A549 (cell line): Measurements from ENCODE around the gene LANCL2. TPM values are rescaled to one million over a fixed set of nuclear protein-coding genes. Genes with fewer than 3 reads are reported as not detected.

Experiments
- ATAC-seq, 2 experiments: fragments of 200-7000 bp in 1 of 2; fragments of >200 bp in 1 of 2; cut with Nextera tagmentation in 1 of 2; cut with Tn5 transposase in 1 of 2; 3 replicates each; pipeline versions ENCODE4 v1.8.0 to v1.9.1; 2018 to 2020; ENCODE audit warnings: mild to moderate bottlenecking in 1 of 2, moderate library complexity in 1 of 2
- CTCF ChIA-PET: fragments of 300-600 bp; sonication (Branson Sonifier 250); formaldehyde crosslinking; extraction: SDS; loops from one replicate; lab custom pipeline; 2021; ENCODE audit warnings: antibody characterized with exemption, inconsistent platforms; lab: Yijun Ruan, JAX
- POLR2A ChIA-PET: fragments of 350-600 bp; formaldehyde crosslinking; extraction: SDS; loops from one replicate; lab custom pipeline; 2021; ENCODE audit warnings: antibody characterized with exemption, inconsistent platforms; lab: Yijun Ruan, JAX
- DNase-seq, 2 experiments: peaks; one replicate each; pipeline versions ENCODE4 v3.0.0 to v3.0.0-alpha.2; 2011 to 2016; ENCODE audit warnings: low read depth in 1 of 2, low spot score in 1 of 2
- FAIRE-seq: peaks from 2 replicates; lab custom pipeline; 2011; peaks lifted over from hg19 to GRCh38; lab: Jason Lieb, UNC
- H3K27ac ChIP-seq, 2 experiments: fragments of >200 bp; sonication (Bioruptor Twin); formaldehyde crosslinking; 3 replicates each; pipeline ENCODE4 v1.5.1; 2016 to 2017
- H3K4me1 ChIP-seq: fragments of >200 bp; sonication (Bioruptor Twin); formaldehyde crosslinking; 3 replicates; pipeline ENCODE4 v1.6.1; 2016
- H3K4me2 ChIP-seq: fragments of >200 bp; sonication (Bioruptor Twin); formaldehyde crosslinking; 3 replicates; pipeline ENCODE4 v1.6.1; 2016
- H3K4me3 ChIP-seq: fragments of >200 bp; sonication (Bioruptor Twin); formaldehyde crosslinking; 3 replicates; pipeline ENCODE4 v1.5.1; 2016
- H3K9me3 ChIP-seq: fragments of >200 bp; sonication (Bioruptor Twin); formaldehyde crosslinking; 3 replicates; pipeline ENCODE4 v1.6.1; 2016
- CBX2 ChIP-seq: fragments of 200-600 bp; sonication (generic); IDR thresholded peaks from 2 replicates; pipeline ENCODE4 v1.6.1; 2016; ENCODE audit warnings: low read depth, mild to moderate bottlenecking, borderline replicate concordance
- CBX8 ChIP-seq: fragments of 200-600 bp; sonication (generic); IDR thresholded peaks from 2 replicates; pipeline ENCODE4 v1.6.1; 2016
- CHD4 ChIP-seq: fragments of 200-600 bp; sonication (generic); IDR thresholded peaks from 2 replicates; pipeline ENCODE4 v1.6.1; 2016; ENCODE audit warnings: antibody characterized with exemption, mild to moderate bottlenecking, borderline replicate concordance
- CTCF ChIP-seq: fragments of >200 bp; sonication (Bioruptor Twin); formaldehyde crosslinking; IDR thresholded peaks from 3 replicates; pipeline ENCODE4 v1.5.1; 2016
- ESRRA ChIP-seq: fragments of 150-350 bp; IDR thresholded peaks from 2 replicates; pipeline ENCODE4 v1.6.1; 2014; ENCODE audit warnings: mild to moderate bottlenecking, low read length, borderline replicate concordance
- FOSL2 ChIP-seq, 2 experiments: fragments of 450-650 bp in 1 of 2; fragments of >200 bp in 1 of 2; sonication (Bioruptor Twin) in 1 of 2; formaldehyde crosslinking; IDR thresholded peaks; 2 replicates each; pipeline versions ENCODE4 v1.5.0 to v1.6.1; 2016 to 2020; ENCODE audit warnings: mild to moderate bottlenecking in 1 of 2, moderate library complexity in 1 of 2
- HDAC2 ChIP-seq: fragments of 200-600 bp; sonication (generic); IDR thresholded peaks from 2 replicates; pipeline ENCODE4 v1.6.1; 2016
- HOXB5 ChIP-seq: fragments of 250-450 bp; sonication (Bioruptor Pico); IDR thresholded peaks from 2 replicates; pipeline ENCODE4 v1.5.0; 2020; ENCODE audit warnings: mild to moderate bottlenecking, moderate library complexity
- JUNB ChIP-seq: fragments of >200 bp; sonication (Bioruptor Twin); formaldehyde crosslinking; IDR thresholded peaks from 2 replicates; pipeline ENCODE4 v1.6.1; 2016
- KDM1A ChIP-seq: fragments of 200-600 bp; sonication (generic); IDR thresholded peaks from 2 replicates; pipeline ENCODE4 v1.6.1; 2016; ENCODE audit warnings: low read depth, mild to moderate bottlenecking
- MAFK ChIP-seq: fragments of 450-650 bp; IDR thresholded peaks from 2 replicates; pipeline ENCODE4 v1.6.1; 2014; ENCODE audit not compliant: partially characterized antibody
- MAZ ChIP-seq: fragments of 150-350 bp; IDR thresholded peaks from 2 replicates; pipeline ENCODE4 v1.6.1; 2014; ENCODE audit warnings: antibody characterized with exemption, low read depth, low read length, borderline replicate concordance
- NFE2L2 ChIP-seq: fragments of 150-350 bp; conservative IDR thresholded peaks from 2 replicates; pipeline ENCODE4 v1.6.1; 2014; ENCODE audit warnings: low read length
- NPAS2 ChIP-seq: fragments of 250-450 bp; sonication (Bioruptor Pico); IDR thresholded peaks from 2 replicates; pipeline ENCODE4 v1.8.0; 2022; ENCODE audit warnings: mild to moderate bottlenecking, moderate library complexity, borderline replicate concordance
- NR3C1 ChIP-seq: fragments of >200 bp; sonication (Bioruptor Twin); formaldehyde crosslinking; IDR thresholded peaks from 3 replicates; pipeline ENCODE4 v1.6.1; 2017
- PHF8 ChIP-seq: fragments of 200-600 bp; sonication (generic); IDR thresholded peaks from 2 replicates; pipeline ENCODE4 v1.6.1; 2016; ENCODE audit warnings: low read depth, mild to moderate bottlenecking, antibody characterized with exemption, moderate library complexity, borderline replicate concordance
- POLR2A ChIP-seq: IDR thresholded peaks from 2 replicates; pipeline ENCODE4 v1.6.1; 2012; ENCODE audit warnings: mild to moderate bottlenecking, low read length
- RCOR1 ChIP-seq: fragments of 150-350 bp; IDR thresholded peaks from 2 replicates; pipeline ENCODE4 v1.6.1; 2014; ENCODE audit warnings: antibody characterized with exemption, low read length, low read depth
- RNF2 ChIP-seq: fragments of 200-600 bp; sonication (generic); IDR thresholded peaks from 2 replicates; pipeline ENCODE4 v1.6.1; 2016; ENCODE audit warnings: low read depth, mild to moderate bottlenecking, antibody characterized with exemption, moderate library complexity, borderline replicate concordance
- SMC3 ChIP-seq: fragments of >200 bp; sonication (Bioruptor Twin); formaldehyde crosslinking; IDR thresholded peaks from 3 replicates; pipeline ENCODE4 v1.6.1; 2018; ENCODE audit warnings: inconsistent platforms
- TP53 ChIP-seq: fragments of 250-450 bp; sonication (Bioruptor Pico); IDR thresholded peaks from 2 replicates; pipeline ENCODE4 v1.5.0; 2021; ENCODE audit warnings: mild to moderate bottlenecking, moderate library complexity
- ZFP36 ChIP-seq: fragments of 450-650 bp; IDR thresholded peaks from 2 replicates; pipeline ENCODE4 v1.6.1; 2014; ENCODE audit warnings: borderline replicate concordance; ENCODE audit not compliant: partially characterized antibody
- ZSCAN20 ChIP-seq: fragments of 250-450 bp; sonication (Bioruptor Pico); IDR thresholded peaks from 2 replicates; pipeline ENCODE4 v1.8.0; 2022; ENCODE audit warnings: mild to moderate bottlenecking, moderate library complexity
- WGBS: methylation state at CpG from one replicate; pipeline ENCODE4 v1.1.6; 2017; ENCODE audit errors: missing lambda C conversion rate; 5-methylcytosine and 5-hydroxymethylcytosine counted together
- polyA plus RNA-seq, 4 experiments: library from polyadenylated mRNA; depleted of rRNA in 3 of 4; stranded (reverse); fragments of >200 nt; fragmentation: RNase III in 1 of 4; extraction: RNeasy Plus Mini Kit Qiagen cat#74134 plus additional on column Dnase treatment in 1 of 4; gene quantifications; 2 replicates in 3 of 4; 3 replicates in 1 of 4; pipeline ENCODE4 v1.2.3, GENCODE V29; 2011 to 2017
- TF ChIP-seq, protein P1 (sequence below): fragments of >200 bp; sonication (Bioruptor Twin); formaldehyde crosslinking; IDR thresholded peaks from 2 replicates; pipeline ENCODE4 v1.6.1; 2016
- TF ChIP-seq, protein P2 (sequence below): IDR thresholded peaks from 2 replicates; pipeline ENCODE4 v1.6.1; 2012
- TF ChIP-seq, protein P3 (sequence below): IDR thresholded peaks from 2 replicates; pipeline ENCODE4 v1.6.1; 2012; ENCODE audit warnings: low read depth, borderline replicate concordance

LANCL2 gene
- polyA plus RNA-seq, 2 of the 4 experiments (the other 2 are of a cell fraction), result 8.0 to 12.4 TPM

DNA sequence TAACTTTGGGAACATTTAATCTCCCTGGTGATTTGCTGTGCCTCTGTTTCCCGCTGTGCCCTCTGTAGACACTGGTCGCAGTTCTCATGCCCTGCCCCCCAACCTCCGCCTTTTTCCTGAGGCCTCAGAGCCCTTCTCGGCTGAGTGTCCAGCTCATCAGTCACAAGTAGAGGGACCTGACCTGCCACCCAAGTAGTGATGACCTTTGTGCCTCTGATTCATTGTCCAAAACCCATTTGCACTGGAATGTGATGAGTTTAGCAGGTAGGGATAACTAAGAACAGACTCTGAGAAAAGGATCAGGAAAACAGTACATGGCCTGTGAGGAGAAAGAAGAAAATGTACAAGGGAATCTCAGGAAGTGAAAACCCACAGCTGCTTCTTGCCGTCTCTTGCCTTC is 58.8 kb downstream of the LANCL2 start:
- H3K9me3 ChIP-seq, result no peaks in the 10 kb centered on the region
- no peak overlapping the region for H3K4me3 ChIP-seq
- no peak for DNase-seq
- ChIA-PET POLR2A (interaction anchor here (0.6 kb wide), 1 partner anchor 161 kb away, joined by 5 read pairs; no protein-coding TSS in a partner anchor), CTCF (interaction anchor here (1.2 to 3.7 kb wide), 7 partner anchors 9 to 170 kb away, joined by 3 to 22 read pairs (median 4); no protein-coding TSS in a partner anchor)
- H3K4me2 ChIP-seq, result no peak overlapping the region
- peaks cover 10% of the 10 kb centered on the region; the same call in 2 of the 3 replicates for H3K4me1 ChIP-seq
- no peak overlapping the region for H3K27ac ChIP-seq
- WGBS, result 77% methylated on average over 5 of the region's 5 CpGs
- no peak for TF ChIP-seq NR3C1
- TF ChIP-seq NFE2L2, result no peak
- no peak for TF ChIP-seq CBX8
- TF ChIP-seq CBX2, result no peak
- TF ChIP-seq HDAC2, result no peak
- TF ChIP-seq RNF2, result no peak
- no peak for TF ChIP-seq TP53
- no peak for TF ChIP-seq HOXB5
- TF ChIP-seq, protein P1, sequence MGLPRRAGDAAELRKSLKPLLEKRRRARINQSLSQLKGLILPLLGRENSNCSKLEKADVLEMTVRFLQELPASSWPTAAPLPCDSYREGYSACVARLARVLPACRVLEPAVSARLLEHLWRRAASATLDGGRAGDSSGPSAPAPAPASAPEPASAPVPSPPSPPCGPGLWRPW, result no peak
- no peak for TF ChIP-seq CTCF
- no peak for TF ChIP-seq ZSCAN20 (CRISPR knock-in tag)
- TF ChIP-seq NPAS2 (CRISPR knock-in tag), result no peak
- no peak for TF ChIP-seq JUNB
- TF ChIP-seq, protein P2, sequence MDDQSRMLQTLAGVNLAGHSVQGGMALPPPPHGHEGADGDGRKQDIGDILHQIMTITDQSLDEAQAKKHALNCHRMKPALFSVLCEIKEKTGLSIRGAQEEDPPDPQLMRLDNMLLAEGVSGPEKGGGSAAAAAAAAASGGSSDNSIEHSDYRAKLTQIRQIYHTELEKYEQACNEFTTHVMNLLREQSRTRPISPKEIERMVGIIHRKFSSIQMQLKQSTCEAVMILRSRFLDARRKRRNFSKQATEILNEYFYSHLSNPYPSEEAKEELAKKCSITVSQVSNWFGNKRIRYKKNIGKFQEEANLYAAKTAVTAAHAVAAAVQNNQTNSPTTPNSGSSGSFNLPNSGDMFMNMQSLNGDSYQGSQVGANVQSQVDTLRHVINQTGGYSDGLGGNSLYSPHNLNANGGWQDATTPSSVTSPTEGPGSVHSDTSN, result no peak
- no peak for TF ChIP-seq KDM1A
- TF ChIP-seq, all 56 proteins: peak for 0
- ATAC-seq (no peak), FAIRE-seq (no peak)

DNA sequence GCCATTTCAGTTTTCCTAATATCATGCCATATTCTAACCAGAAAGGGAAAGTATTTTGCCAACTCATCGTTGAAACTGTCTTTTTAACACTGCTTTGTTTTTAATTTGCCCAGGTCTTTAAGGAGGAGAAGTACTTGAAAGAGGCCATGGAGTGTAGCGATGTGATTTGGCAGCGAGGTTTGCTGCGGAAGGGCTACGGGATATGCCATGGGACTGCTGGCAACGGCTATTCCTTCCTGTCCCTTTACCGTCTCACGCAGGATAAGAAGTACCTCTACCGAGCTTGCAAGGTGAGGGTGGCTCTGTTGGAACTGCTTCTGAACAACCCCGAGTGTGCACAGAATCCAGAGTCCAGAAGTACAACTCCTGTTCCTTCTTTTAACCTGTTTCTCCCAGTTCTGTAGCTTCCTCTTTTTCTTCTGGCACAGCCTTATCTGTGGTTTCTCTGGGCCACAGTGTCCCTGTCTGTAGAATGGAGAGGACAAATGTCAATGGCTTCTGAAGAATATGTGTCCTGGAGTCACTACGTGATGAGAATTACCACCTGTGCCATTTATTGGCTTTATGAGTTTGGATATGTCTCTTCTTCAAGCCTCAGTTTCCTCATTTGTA is 60.1 kb downstream of the LANCL2 start:
- POLR2A ChIA-PET, result no interaction called here
- TF ChIP-seq MAFK (peak; percentile 17), NR3C1 (no peak), NFE2L2 (0 out of 2 replicates have a peak, but pooled peaks have one; percentile 8), CBX8 (no peak), MAZ (no peak), CHD4 (no peak), ZFP36 (no peak), NPAS2 (CRISPR knock-in tag) (no peak), PHF8 (no peak), TP53 (no peak), RCOR1 (no peak), ESRRA (no peak), CBX2 (no peak), POLR2A (no peak), FOSL2 (IDR thresholded peaks at IDR 0.05) (no peak), FOSL2 (CRISPR knock-in tag; IDR thresholded peaks at IDR 0.05) (no peak), SMC3 (no peak)
- TF ChIP-seq, protein P3, sequence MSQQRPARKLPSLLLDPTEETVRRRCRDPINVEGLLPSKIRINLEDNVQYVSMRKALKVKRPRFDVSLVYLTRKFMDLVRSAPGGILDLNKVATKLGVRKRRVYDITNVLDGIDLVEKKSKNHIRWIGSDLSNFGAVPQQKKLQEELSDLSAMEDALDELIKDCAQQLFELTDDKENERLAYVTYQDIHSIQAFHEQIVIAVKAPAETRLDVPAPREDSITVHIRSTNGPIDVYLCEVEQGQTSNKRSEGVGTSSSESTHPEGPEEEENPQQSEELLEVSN, result no peak
- TF ChIP-seq, all 56 proteins: peak for 2
- DNase-seq, result no peak
- FAIRE-seq, result no peak
- Histone ChIP-seq H3K4me1 (peaks cover 10% of the 10 kb centered on the region; the same call in 2 of the 3 replicates), H3K4me2 (no peak overlapping the region), H3K27ac (no peak overlapping the region), H3K9me3 (no peaks in the 10 kb centered on the region), H3K4me3 (no peak overlapping the region)
- no peak for ATAC-seq
- WGBS, result 94% methylated on average over 11 of the region's 11 CpGs
- CTCF ChIA-PET, result interaction anchor here (1.7 to 3.7 kb wide), 2 partner anchors 10 to 145 kb away, joined by 4 to 22 read pairs; no protein-coding TSS in a partner anchor
